ENCODE results near the gene DPM3. TPM values are rescaled to one million over a fixed set of nuclear protein-coding genes. Genes with fewer than 3 reads are reported as not detected.

DPM3 gene
- total and polyA plus RNA-seq, 9 of the 15 experiments (the other 6 are each of a cell fraction or from before 2014, with no cell fraction given) = 3.7 to 120 (median 36.4) TPM

GRCh38 chr1:155182052-155182550 is 41.8 kb upstream of the DPM3 start:
- ChIA-PET CTCF (ENCODE audit: low intra/inter-chr PET ratio) (no interaction called here), POLR2A (no interaction called here)
- H3K4me3 ChIP-seq = no peak overlapping the region
- 49% methylated on average over 5 of the region's 7 CpGs for WGBS (ENCODE audit: insufficient coverage, low coverage, missing lambda C conversion rate)
- peak overlapping the region in 1 of 2 experiments; percentile 73; a peak in 2 of 4 replicates for H3K9ac ChIP-seq (ENCODE audit: insufficient read depth in 1 of 2, low read depth in 2 of 2, low read length in 2 of 2)
- H3K4me1 ChIP-seq (replicated peaks in 1 of 2; ENCODE audit: control insufficient read depth in 2 of 2, insufficient read depth in 2 of 2, low read length in 2 of 2) = peaks cover 7 to 53% of the 10 kb centered on the region in 2 experiments; a peak in 4 of 5 replicates
- no peak overlapping the region for H3K4me2 ChIP-seq (ENCODE audit: insufficient read depth, low read length)
- no peak overlapping the region for H3K27ac ChIP-seq (ENCODE audit: extremely low read depth, low read depth, low read length)
- no peaks in the 10 kb centered on the region for H3K27me3 ChIP-seq (ENCODE audit: control insufficient read depth in 2 of 2, insufficient read depth in 2 of 2, low read length in 2 of 2)
- H3K9me1 ChIP-seq (ENCODE audit: control insufficient read depth, insufficient read depth, low read length) = no peaks in the 10 kb centered on the region
- DNase-seq (ENCODE audit: extremely low read depth in 1 of 4, low spot score in 3 of 4) (no peak), ATAC-seq (no peak), FAIRE-seq (peak; percentile 52)
- in situ Hi-C loops (cut with MboI) (no loop called here), intact Hi-C loops (cut with micrococcal nuclease) (no loop called here)
- no peaks in the 10 kb centered on the region for H4K20me1 ChIP-seq (replicated peaks; ENCODE audit: control insufficient read depth, insufficient read depth, low read length)
- BruUV-seq (replicated peaks) = no TSS peak
- no peak overlapping the region for H2AFZ ChIP-seq (ENCODE audit: low read depth, low read length)
- H3K36me3 ChIP-seq (ENCODE audit: control insufficient read depth, insufficient read depth, low read length) = no peaks in the 10 kb centered on the region
- H3K79me2 ChIP-seq (ENCODE audit: control insufficient read depth, insufficient read depth, low read length) = no peaks in the 10 kb centered on the region
- TF ChIP-seq ZNF699 (CRISPR knock-in tag; IDR thresholded peaks at IDR 0.05; ENCODE audit: insufficient replicate concordance) (no peak), POLR2AphosphoS2 (IDR thresholded peaks at IDR 0.05; ENCODE audit: low read length) (no peak)
- no peaks in the 10 kb centered on the region for H3K9me3 ChIP-seq (replicated peaks; ENCODE audit: control insufficient read depth, insufficient read depth, low read depth, low read length)

- intact Hi-C loops (cut with micrococcal nuclease) = no loop called here
- WGBS (ENCODE audit: insufficient coverage, low coverage, missing lambda C conversion rate) = 36% methylated on average over 18 of the region's 18 CpGs
- Histone ChIP-seq H3K9me3 (replicated peaks; ENCODE audit: control insufficient read depth, insufficient read depth, low read depth, low read length) (no peaks in the 10 kb centered on the region), H3K4me1 (replicated peaks in 1 of 2; ENCODE audit: control insufficient read depth in 2 of 2, insufficient read depth in 2 of 2, low read length in 2 of 2) (peaks cover 9 to 58% of the 10 kb centered on the region in 2 experiments), H3K36me3 (ENCODE audit: control insufficient read depth, insufficient read depth, low read length) (no peaks in the 10 kb centered on the region), H3K9ac (ENCODE audit: insufficient read depth in 1 of 2, low read depth in 2 of 2, low read length in 2 of 2) (peak overlapping the region in 1 of 2 experiments; percentile 73; a peak in 2 of 4 replicates), H4K20me1 (replicated peaks; ENCODE audit: control insufficient read depth, insufficient read depth, low read length) (no peaks in the 10 kb centered on the region), H3K4me2 (ENCODE audit: insufficient read depth, low read length) (no peak overlapping the region), H3K9me1 (ENCODE audit: control insufficient read depth, insufficient read depth, low read length) (no peaks in the 10 kb centered on the region), H3K4me3 (no peak overlapping the region), H2AFZ (ENCODE audit: low read depth, low read length) (no peak overlapping the region), H3K27ac (ENCODE audit: extremely low read depth, low read depth, low read length) (no peak overlapping the region), H3K79me2 (ENCODE audit: control insufficient read depth, insufficient read depth, low read length) (no peaks in the 10 kb centered on the region), H3K27me3 (ENCODE audit: control insufficient read depth in 2 of 2, insufficient read depth in 2 of 2, low read length in 2 of 2) (no peaks in the 10 kb centered on the region)
- FAIRE-seq (no peak), ATAC-seq (no peak), DNase-seq (ENCODE audit: extremely low read depth in 1 of 4, low spot score in 3 of 4) (no peak)
- TF ChIP-seq SLC30A9 (CRISPR knock-in tag; IDR thresholded peaks at IDR 0.05) (no peak), ZBTB33 (CRISPR knock-in tag; IDR thresholded peaks at IDR 0.05) (peak; percentile 41; the same call in 1 of the 2 replicates), KAT2B (IDR thresholded peaks at IDR 0.05; ENCODE audit: low read depth, low read length) (no peak), THAP7 (CRISPR knock-in tag; IDR thresholded peaks at IDR 0.05) (no peak)
- in situ Hi-C loops (cut with MboI) = no loop called here
- BruUV-seq (replicated peaks) = no TSS peak
- CTCF ChIA-PET (ENCODE audit: low intra/inter-chr PET ratio) = no interaction called here
- POLR2A ChIA-PET = interaction anchor here (1.4 kb wide), 1 partner anchor 11 kb away, joined by 3 read pairs; no protein-coding TSS in a partner anchor
These were observed 41.2 kb upstream of the DPM3 start for GRCh38 chr1:155181371-155182051.

Data from K562 (cell line).